ENCODE measurements around the gene GSTM2.
"Not testable (repeated sequence)": the region's sequence is repeated elsewhere in the genome, so short reads cannot be mapped to it uniquely, and the experiment has no call there.

The GSTM2 gene

DNA sequence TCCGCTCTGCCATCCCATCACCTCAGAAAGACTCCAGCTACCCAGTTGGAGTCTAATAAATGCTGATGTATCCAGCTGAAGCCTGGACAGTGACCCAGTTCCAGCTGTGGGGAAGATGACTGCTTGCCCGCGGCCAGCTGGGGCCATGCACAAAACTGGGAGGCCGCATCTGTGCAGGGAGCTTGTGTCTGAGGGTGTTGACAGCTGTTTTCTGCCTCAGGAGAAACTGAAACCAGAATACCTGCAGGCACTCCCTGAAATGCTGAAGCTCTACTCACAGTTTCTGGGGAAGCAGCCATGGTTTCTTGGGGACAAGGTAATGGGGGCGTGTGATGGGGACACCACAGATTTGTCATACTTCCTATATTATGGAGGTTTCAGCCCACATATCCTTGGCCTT, 3.2 kb downstream of the GSTM2 start:
- no peak for DNase-seq (ENCODE audit: low read depth)
- no peak for TF ChIP-seq CTCF (IDR thresholded peaks at IDR 0.05; ENCODE audit: insufficient read depth, low read depth, low read length, missing control alignments)
- H3K4me3 ChIP-seq (ENCODE audit: low read length): no peak overlapping the region

- not testable (repeated sequence) for DNase-seq (ENCODE audit: low read depth); H3K4me3 ChIP-seq (ENCODE audit: low read length)
Observed at GRCh38 chr1:109673861-109674260, 6.0 kb downstream of the GSTM2 start.

DNA sequence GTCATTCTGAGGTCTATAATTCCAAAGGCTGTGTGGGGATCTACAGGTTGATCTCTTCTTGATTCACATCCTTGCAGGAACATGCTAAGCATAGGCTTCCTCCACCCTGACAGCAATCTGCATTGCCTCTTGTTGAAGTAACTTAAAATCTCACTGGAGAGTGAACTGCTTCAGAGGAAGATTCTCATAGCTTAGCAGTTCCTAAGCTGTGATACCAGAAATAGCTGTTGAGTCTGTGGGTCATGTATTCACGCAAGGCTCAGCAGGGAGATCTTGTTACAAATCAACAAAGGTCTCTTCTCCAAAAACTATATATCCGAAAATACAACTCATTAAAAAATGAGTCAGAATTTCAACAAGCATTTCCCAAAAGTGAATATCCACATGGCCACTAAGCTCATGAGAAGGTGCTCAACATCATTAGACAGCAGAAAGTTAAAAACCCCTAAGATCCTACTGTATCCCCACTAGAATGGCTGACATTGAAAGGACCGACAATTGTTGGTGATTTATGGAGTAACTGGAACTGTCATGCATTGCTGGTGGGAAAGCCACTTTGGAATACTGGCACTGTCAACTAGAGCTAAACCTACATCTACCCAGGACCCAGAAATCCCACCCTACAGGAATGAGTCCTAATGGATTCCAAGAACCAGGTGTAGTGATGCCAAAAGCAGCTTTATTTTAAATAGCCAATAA, 9.0 kb downstream of the GSTM2 start:
- H3K4me3 ChIP-seq (ENCODE audit: low read length); DNase-seq (ENCODE audit: low read depth): not testable (repeated sequence)

GRCh38 chr1:109677459-109677858, 9.6 kb downstream of the GSTM2 start:
- no peak for TF ChIP-seq CTCF (IDR thresholded peaks at IDR 0.05; ENCODE audit: insufficient read depth, low read depth, low read length, missing control alignments)
- no peak for DNase-seq (ENCODE audit: low read depth)
- H3K4me3 ChIP-seq (ENCODE audit: low read length): no peak overlapping the region

DNA sequence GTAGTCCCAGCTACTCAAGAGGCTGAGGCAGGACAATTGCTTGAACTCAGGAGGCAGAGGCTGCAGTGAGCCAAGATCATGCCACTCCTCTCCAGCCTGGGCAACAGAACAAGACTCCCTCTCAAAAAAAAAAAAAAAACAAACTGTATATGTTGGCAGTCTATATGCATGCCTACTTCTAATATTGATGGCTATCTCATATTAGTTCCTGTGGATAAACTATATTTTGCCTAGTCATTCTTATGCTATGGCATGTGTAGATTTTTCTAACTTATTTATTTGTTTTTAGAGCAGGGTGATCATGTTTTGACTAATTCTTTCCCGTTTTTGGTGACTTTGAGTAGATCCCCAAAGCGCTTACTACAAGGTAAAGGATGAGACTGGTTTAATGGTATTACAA, 10.8 kb downstream of the GSTM2 start:
- H3K4me3 ChIP-seq (ENCODE audit: low read length); DNase-seq (ENCODE audit: low read depth): not testable (repeated sequence)

DNA sequence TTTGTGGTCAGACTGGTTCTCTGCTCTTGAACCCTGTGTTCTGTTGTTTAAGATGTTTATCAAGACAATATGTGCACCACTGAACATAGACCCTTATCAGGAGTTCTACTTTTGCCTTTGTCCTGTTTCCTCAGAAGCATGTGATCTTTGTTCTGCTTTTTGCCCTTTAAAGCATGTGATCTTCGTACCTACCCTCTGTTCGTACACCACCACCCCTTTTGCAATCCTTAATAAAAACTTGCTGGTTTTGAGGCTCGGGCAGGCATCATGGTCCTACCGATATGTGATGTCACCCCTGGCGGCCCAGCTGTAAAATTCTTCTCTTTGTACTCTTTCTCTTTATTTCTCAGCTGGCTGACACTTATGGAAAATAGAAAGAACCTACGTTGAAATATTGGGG, 16.9 kb downstream of the GSTM2 start:
- not testable (repeated sequence) for DNase-seq (ENCODE audit: low read depth); H3K4me3 ChIP-seq (ENCODE audit: low read length)

DNA sequence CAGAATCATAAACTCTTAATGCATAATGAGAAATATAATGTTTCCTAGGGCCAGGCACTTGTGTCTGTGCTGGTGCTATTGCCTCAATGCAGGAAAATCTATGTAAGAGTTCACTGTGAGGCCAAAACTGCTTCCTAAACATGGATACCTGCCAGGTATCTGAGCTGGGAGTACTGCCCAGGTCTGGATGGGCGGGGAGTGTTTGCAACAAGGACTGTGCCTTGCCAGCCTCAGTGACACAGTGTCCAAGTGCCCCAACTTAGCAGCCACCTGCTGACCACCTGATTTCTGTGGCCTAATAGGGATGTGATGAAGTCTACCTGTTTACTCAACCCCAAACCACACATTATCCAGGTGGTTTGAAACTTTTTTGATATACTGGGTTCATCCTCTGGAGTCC, 17.5 kb downstream of the GSTM2 start:
- DNase-seq (ENCODE audit: low read depth); H3K4me3 ChIP-seq (ENCODE audit: low read length): not testable (repeated sequence)

DNA sequence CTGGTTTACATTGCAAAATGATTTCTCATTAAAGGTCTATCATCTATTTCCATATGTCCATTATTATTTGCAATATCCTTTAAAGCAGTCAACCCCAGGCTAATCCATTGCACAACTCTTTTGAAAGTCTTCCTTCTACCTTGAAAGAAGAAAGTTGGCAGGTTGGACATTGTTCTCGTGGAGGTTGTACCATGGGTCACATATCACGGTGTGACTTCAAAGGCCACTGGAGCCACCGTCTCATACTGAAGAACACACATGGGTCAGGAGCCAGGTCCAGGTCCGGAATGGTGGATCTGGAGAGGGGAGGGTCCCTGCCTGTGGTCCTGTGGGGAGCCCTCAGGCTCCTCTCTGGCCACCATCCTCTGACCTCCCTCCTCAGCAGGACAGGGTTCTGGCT, 18.0 kb downstream of the GSTM2 start:
- not testable (repeated sequence) for H3K4me3 ChIP-seq (ENCODE audit: low read length); DNase-seq (ENCODE audit: low read depth)

DNA sequence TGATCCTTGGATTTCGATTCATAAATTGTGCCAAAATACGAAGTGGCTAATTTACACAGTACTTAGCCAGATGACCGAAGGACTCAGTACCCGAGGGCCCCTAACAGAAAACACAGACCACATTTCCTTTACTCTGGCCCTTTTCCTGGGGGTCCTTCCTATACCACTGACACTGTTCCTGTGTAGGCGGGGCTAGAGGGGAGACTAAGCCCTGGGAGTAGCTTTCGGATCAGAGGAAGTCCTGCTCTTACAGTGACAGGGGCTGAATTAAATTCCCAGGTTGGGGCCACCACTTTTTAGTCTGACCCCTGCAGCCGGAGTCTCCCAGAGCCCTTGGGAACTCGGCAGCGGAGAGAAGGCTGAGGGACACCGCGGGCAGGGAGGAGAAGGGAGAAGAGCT, 19.3 kb downstream of the GSTM2 start:
- not testable (repeated sequence) for DNase-seq (ENCODE audit: low read depth); H3K4me3 ChIP-seq (ENCODE audit: low read length)

DNA sequence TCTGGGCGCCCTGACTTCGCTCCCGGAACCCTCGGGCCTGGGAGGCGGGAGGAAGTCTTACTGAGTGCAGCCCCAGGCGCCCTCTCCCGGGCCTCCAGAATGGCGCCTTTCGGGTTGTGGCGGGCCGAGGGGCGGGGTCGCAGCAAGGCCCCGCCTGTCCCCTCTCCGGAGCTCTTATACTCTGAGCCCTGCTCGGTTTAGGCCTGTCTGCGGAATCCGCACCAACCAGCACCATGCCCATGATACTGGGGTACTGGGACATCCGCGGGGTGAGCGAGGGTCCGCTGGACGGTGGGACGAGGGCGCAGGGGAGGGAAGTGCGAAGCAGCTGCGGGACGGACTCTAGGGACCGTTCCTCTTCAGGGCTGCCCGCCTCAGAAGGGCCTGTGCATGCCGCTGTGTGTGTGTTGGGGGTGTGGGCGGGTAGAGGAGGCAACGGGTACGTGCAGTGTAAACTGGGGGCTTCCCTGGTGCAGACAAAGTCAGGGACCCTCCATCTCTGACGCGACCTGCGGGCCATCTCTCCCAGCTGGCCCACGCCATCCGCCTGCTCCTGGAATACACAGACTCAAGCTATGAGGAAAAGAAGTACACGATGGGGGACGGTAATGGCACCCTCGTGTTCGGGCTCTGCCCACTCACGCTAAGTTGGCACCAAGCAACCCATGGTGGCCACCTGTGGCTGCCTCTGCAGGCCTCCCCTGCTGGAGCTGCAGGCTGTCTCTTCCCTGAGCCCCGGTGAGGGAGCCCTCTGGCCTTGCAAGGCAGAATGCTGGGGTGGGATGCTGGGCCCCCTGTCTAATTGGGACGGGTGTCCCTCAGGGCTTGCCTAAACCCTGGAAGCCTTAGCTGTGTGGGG, 20.0 kb downstream of the GSTM2 start, which contains the start of gene GSTM1:
Gene GSTM1 (plus strand): TSS at position 177 of the 859 bp plus-strand sequence. CDS start 57 bp downstream, at position 234.
- TF ChIP-seq CTCF (IDR thresholded peaks at IDR 0.05; ENCODE audit: insufficient read depth, low read depth, low read length, missing control alignments): no peak
- no peak within 1 kb of the TSS for H3K4me3 ChIP-seq (ENCODE audit: low read length)
- no peak for DNase-seq (ENCODE audit: low read depth)
